Retinal pigment epithelial cell (primary cell): Measurements from ENCODE around the gene PDE4D.

ENCODE experiments used
- DNase-seq: peaks from one replicate; pipeline ENCODE4 v3.0.0-alpha.2; 2010; ENCODE audit warnings: low read depth
- H3K4me3 ChIP-seq: 2 replicates; pipeline ENCODE4 v1.5.1; 2011; ENCODE audit warnings: mild to moderate bottlenecking, low read length, control low read depth, moderate library complexity
- TF ChIP-seq, protein P1 (sequence below): conservative IDR thresholded peaks from 2 replicates; pipeline ENCODE4 v1.5.1; 2011; ENCODE audit warnings: low read depth, low read length, control low read depth, inconsistent platforms

PDE4D gene

DNA sequence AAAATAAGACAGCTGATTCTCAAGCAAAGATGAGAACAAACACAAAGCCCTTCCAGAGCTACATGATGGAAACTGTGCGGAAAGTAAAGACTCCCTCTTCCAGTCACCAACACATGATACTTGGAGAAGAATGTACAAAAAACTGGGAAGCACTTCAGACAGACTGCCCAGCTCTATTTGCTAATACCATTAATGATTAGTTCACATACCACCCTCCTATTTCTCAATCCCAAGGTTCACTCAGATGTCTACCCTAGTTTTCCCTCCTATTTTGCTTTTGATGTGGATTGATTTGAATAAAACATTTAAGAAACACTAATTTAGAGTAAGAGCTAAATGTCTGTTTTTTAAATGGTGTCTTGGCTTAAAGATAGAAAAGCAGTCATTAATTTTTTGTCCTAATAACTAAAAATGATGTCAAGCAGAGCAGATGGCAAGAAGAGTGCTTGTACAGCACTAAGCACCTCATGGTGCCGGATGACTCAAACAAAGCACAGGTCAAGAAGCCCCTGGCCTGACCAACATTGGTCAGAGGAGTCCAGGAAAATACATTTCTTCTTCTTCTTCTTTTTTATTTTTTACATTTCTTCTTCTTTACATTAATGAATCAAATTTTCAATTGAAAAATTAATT, 639.4 kb downstream of the PDE4D start:
- no peak for DNase-seq
- TF ChIP-seq, protein P1, sequence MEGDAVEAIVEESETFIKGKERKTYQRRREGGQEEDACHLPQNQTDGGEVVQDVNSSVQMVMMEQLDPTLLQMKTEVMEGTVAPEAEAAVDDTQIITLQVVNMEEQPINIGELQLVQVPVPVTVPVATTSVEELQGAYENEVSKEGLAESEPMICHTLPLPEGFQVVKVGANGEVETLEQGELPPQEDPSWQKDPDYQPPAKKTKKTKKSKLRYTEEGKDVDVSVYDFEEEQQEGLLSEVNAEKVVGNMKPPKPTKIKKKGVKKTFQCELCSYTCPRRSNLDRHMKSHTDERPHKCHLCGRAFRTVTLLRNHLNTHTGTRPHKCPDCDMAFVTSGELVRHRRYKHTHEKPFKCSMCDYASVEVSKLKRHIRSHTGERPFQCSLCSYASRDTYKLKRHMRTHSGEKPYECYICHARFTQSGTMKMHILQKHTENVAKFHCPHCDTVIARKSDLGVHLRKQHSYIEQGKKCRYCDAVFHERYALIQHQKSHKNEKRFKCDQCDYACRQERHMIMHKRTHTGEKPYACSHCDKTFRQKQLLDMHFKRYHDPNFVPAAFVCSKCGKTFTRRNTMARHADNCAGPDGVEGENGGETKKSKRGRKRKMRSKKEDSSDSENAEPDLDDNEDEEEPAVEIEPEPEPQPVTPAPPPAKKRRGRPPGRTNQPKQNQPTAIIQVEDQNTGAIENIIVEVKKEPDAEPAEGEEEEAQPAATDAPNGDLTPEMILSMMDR = no peak
- no peak overlapping the region for H3K4me3 ChIP-seq

DNA sequence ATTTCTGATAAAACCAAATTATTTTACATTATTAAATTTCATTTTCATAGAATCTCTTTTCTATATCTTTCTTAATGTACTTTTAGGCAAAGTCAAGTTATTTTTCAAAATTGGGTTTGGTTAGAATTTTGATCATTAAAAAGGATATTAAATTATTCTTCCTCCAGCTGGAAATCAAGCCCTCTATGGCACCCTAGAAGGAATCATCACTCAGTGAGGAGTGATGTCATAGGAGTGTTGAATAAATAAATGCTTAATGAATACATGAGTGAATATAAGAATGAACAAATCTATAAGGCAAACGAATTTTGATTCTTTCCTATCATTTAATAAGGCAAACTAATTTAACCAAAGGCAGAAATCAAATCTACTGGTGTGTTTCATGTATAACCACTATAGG, 639.9 kb downstream of the PDE4D start:
- no peak for DNase-seq
- no peak overlapping the region for H3K4me3 ChIP-seq
- TF ChIP-seq, protein P1 = no peak

DNA sequence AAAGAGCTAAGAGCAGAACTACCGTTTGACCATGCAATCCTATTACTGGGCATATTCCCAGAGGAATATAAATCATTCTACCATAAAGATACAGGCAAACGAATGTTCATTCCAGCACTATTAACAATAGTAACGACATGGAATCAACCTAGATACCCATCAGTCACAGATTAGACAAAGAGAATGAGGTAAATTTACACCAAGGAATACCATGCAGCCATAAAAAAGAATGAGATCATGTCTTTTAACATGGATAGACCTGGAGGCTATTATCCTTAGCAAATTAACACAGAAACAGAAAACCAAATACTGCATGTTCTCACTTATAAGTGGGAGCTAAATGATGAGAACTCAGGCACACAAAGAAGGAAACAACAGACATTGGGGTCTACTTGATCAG, 641.9 kb downstream of the PDE4D start:
- H3K4me3 ChIP-seq = no peak overlapping the region
- DNase-seq = no peak
- TF ChIP-seq, protein P1 = no peak

DNA sequence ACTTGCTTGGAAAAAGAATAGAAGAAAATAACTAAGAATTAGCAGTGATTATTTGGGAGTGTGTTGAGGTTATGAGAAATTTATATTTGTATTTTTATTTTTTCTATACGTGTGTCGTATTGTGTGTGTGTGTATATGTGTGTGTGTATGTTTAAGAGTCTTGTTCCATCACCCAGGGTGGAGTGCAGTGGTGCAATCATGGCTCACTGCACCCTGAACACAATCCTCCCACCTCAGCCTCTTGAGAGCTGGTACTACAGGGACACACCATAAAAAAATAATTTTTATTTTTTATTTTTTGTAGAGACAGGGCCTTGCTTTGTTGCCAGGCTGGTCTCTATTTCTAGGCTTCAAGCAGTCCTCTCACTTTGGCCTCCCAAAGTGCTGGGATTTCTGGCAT, 643.8 kb downstream of the PDE4D start:
- no peak overlapping the region for H3K4me3 ChIP-seq
- TF ChIP-seq, protein P1 = no peak

DNA sequence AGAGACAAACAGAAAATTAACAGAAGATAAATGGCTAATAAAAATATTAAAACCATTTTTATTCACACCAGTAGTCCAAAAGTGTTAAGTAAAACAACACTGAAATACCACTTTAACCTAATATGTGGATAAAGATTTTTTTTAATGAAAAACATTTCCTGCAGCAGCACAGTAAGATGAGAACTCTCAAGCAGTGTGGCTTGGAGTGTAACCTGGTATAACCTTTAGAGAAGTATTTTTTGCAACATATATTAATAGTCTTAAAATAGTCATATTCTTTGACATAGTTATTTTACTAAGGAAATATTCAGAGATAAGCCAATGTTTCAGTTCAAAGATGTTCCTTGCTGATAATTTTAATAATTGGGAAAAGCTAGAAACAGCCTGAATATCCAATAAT, 644.4 kb downstream of the PDE4D start:
- TF ChIP-seq, protein P1 = no peak
- no peak overlapping the region for H3K4me3 ChIP-seq
- DNase-seq = no peak

More for the DNA sequence above, 643.8 kb downstream of the PDE4D start:
- DNase-seq = no peak

DNA sequence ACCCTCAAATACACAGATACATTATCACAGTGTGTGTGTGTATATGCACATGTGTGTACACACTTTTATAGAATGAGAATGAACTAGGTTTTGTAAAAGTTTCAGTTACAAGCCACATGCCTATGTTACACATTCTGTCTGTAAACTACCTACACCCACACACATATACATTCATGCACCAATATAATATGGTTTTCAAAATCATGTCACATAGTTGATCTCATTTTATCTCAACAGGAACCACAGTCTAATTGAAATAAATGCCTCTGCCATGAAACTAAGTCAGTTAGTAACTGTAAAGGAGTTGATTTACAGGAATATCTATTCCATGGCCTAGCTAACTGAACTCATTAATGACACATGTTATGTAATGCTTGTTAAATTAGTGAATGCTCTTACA, 646.6 kb downstream of the PDE4D start:
- TF ChIP-seq, protein P1 = no peak
- no peak overlapping the region for H3K4me3 ChIP-seq
- no peak for DNase-seq

DNA sequence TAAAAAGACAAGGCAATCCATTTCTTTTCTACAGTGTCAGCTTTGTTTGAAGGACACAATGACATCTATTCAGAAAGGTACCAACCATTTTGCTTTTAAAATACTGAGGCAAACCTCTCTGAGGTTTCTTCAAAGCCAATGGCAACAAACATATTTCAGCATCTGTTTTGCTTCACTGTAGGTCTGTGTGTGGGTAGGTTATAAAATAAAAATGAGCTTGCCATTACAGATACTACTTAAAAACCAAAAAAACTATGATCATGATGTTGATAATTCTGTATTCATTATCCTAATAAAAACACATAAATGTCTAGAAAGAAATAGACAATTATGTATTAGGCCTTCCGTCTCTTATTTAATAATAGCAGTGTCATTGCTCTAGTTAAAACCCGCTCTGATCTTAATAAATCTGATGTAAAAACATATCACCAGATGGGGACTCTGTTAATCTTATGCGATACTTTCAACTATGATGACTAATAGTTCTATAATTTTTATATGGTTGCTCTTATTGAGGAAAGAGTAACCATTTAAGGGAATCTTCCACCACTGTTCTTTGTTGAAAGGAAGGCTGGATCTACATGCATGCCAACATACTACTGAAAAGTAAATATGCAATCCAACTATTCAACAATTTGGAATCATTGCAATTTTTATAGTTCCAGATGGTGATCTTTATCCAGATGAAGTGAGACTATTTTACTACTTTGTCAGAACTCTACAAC, 647.2 kb downstream of the PDE4D start:
- H3K4me3 ChIP-seq = no peak overlapping the region
- TF ChIP-seq, protein P1 = no peak
- no peak for DNase-seq
